ENCODE measurements around the gene UBE2J2. TPM values are rescaled to one million over a fixed set of nuclear protein-coding genes. Genes with fewer than 3 reads are reported as not detected.
"Not testable (repeated sequence)": the region's sequence is repeated elsewhere in the genome, so short reads cannot be mapped to it uniquely, and the experiment has no call there.

UBE2J2 gene
- total RNA-seq, 1 donor from 2014 or later, result 37.2 TPM

DNA sequence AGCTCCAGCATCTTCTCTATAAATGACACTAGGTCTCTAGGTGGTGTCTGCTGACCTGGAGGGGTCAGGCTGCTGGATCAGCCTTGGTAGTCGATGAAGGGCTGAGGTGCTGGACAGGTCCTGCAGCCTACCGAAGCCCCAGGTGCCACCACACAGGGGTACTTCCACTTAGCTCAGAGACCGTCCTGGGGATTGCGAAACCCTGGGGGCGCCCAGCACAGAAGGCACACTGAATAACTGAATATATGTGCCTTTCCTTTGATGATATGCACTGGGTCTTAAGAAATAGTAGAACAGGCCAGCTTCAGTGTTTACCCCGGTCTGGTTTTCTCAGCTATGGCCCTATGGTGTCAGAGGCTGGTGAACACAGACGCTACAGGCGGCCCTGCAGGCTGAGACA, 10.9 kb downstream of the UBE2J2 start:
- no peak for DNase-seq (ENCODE audit: low spot score)
- intact Hi-C loops (cut with DNase I), result no loop called here

DNA sequence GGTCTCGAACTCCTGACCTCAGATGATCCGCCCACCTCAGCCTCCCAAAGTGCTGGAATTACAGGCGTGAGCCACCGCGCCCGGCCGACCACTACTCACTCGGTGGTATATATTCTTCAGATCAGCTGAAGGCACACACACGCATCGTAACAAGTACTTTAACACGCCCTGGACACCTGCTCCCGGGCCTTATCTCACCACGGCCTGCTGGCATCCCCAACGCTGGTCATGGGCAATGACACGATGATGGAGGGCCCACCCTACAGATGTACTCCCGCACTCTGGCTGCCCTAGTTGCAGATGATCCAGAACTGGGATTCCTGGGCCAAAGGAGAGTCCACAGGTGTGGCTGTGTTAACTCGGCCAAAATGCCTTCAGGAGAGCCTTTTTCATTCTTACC, 11.6 kb downstream of the UBE2J2 start:
- no peak for DNase-seq (ENCODE audit: low spot score)

DNA sequence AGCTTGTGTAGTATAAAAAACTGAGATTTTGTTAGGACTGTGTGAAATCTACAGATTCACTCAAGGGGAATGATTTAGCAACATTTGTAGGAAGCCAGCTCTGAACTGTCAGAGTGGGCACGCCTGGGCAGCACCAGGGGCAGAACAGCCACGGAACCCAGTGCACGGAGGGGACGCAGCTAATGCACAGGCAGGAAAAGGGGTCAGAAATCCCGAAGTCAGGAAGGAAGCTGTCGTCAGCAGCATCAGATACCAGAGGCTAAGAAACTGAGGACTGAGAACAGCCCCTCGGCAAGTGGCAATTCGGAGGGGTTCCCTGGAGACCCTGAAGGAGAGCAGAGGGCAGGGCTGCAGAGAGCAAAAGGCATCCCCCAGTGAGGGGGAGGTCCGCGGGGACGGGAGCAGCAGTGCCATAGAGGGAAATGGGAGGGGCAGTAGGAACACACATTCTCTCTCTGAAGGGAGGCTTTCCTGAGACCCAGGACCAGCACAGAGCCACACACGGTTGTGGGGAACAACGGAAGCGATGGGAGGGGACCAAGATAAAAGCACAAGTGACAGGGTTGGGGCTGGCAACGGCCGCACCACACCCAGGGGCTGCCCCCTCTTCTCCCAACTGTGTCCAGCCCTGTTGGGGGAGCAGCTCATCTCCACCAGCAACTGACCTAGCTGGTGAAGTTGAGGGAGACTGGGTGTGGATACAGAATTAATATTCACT, 12.7 kb downstream of the UBE2J2 start:
- intact Hi-C loops (cut with DNase I), result no loop called here
- no peak for DNase-seq (ENCODE audit: low spot score)

More for the DNA sequence above, 11.6 kb downstream of the UBE2J2 start:
- intact Hi-C loops (cut with DNase I), result no loop called here

DNA sequence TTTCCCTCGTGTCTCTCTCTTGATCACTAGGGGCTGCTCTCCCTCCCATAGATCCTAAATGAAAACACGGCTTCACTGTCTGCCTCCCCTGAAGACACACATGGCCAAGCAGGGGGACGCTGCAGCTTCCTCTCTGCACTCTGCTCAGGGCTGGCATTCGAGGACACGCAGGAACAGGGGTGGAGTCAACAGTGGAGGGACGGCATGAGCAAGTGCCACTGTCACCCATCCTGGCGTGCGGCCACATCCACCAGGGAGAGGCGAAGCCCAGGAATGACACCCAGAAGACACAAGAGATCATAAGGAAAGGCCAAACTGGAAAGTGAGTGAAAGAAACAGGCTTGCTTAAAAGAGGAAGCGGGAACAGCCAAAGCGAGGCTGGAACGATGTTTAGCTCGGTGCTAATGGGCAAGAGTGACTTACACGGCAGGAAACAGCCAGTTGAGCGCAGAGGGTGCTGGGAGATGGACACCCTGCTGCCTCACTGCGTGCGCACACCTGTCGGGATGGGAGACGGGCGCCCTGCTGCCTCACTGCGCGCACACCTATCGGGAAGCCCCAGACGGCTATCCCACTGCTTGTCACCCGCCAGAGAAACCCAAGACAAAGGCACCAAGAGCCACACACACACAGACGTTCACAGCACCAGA, 13.6 kb downstream of the UBE2J2 start:
- intact Hi-C loops (cut with DNase I), result no loop called here
- no peak for DNase-seq (ENCODE audit: low spot score)

DNA sequence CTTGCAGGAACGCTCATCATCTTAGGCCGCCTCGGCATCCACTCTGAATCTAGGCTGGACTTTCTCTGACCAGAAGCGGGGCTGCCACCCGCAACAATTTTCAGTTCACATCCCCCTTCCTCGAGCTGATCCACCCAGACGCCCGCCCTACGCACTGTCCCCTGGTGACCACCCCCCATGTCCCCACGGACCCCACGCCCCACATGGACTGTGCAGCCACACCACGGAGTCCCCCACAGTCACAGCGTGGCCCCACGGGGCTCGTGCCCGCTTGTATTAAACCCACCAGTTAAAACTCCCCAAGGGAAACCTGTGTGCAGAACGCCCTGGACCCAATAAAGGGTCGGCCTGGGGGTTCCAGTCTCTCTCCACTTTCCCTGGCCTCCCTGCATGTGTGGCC, 14.1 kb downstream of the UBE2J2 start:
- intact Hi-C loops (cut with DNase I), result no loop called here
- DNase-seq (ENCODE audit: low spot score), result no peak

DNA sequence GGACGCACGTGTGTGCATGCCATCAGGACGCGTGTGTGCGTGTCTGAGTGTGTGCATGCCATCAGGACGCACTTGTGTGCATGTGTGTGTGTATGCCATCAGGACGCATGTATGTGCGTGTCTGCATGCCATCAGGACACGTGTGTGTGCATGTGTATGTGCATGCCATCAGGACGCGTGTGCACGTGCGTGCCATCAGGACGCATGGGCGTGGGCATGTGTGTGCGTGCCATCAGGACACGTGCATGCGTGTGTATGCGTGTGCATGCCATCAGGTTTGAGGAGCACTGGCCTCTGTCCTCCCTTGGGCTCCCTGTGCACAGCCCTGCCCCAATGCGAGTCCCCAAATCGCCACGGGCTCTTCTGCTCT, 14.6 kb downstream of the UBE2J2 start:
- intact Hi-C loops (cut with DNase I), result no loop called here
- no peak for DNase-seq (ENCODE audit: low spot score)

DNA sequence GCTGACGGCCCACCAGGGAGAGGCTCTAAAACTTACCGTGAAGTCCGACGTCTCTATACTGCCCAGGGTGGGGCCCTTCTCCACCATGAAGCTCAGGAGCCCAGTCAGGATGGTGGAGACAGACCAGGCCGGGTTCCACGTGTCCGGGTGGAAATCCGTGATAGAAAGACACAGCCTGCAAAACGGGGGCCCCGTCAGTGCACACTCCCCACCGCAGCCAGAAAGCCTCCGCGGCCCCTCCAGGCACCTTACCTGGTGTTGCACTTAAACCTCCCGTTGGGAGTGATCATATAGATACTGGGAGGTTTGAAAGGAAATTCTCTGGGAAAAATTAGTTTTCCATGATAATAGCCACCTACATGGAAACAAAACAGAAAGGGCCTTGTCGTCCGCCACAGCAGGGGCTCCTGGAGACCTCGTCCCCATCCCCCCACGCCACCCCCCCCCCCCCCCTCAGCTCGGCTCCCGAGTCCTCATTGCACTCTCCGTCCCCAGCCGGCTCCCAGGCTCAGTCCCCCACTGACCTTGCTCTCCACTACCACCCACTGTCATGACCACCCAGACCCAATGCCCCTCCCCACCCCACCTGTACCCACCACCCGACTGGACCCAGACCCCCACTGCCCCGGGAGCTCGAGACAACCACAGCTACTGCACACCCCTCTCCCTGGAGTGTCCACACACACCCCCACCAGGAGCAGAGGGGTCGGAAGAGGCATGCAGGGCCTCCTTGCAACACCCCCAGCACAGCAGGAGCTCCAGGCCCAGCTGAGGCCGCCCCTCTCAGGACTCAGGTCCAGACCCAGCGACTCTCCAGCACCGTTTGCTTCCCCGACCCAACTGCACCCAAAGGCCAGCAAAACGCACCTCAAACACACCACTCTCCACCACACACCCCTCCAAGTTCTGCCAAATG, 16.4 kb downstream of the UBE2J2 start:
- intact Hi-C loops (cut with DNase I), result no loop called here
- DNase-seq (ENCODE audit: low spot score), result no peak

DNA sequence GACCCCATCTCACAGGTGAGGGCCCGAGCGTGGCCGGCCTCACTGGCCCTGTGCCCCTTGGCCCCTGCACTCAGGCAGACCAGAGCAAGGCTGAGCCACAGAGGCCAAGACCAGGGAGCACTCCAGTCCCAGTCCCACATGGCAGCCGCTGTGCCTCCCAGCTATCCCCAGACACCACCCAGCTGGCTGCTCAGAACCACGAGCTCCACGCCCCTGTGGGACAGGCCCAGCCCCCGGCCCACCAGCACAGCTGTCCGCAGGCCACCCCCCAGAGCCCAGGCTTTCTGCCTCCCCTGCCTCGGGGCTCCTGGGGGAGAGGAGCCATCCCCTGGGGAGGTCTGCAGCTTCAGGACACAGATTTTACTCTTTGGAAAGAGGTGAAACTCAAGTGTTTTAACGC, 18.0 kb downstream of the UBE2J2 start:
- DNase-seq (ENCODE audit: low spot score), result no peak
- intact Hi-C loops (cut with DNase I), result no loop called here

DNA sequence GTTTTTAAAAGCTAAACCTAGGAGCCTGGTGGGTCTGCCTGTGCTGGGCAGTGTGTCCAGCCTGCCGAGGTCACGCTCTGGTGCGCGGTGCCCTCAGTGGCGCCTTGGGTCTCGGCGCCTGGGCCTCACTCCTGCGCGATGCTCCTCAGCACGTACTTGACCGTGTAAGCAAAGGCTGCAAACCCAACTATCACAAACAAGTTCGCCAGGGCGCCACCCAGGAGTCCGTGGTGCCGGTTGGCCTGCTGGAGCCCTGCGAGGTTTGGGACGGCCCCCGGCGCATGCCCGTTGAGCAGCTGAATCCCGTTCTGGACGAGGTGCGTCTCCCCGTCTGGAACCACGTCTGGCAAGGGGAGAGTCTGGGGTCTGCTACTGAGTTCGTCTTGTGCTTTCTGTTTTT, 18.6 kb downstream of the UBE2J2 start:
- intact Hi-C loops (cut with DNase I), result no loop called here
- DNase-seq (ENCODE audit: low spot score), result no peak

DNA sequence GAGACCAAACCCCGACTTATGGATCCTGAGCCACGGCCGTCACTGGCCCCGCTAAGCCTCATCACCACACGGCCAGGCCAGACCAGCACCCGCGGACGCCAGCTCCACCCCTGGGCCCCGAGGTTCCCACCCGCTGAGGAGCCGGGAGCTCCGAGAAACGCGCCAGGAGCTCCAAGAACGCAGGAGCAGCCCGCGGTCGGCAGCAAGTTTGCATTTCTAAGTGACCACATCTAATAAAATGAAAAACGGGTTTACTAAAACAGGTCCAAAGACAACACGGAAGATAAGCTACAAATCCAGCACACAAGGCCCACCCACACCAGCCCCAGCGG, 19.0 kb downstream of the UBE2J2 start:
- no peak for DNase-seq (ENCODE audit: low spot score)
- intact Hi-C loops (cut with DNase I), result no loop called here

DNA sequence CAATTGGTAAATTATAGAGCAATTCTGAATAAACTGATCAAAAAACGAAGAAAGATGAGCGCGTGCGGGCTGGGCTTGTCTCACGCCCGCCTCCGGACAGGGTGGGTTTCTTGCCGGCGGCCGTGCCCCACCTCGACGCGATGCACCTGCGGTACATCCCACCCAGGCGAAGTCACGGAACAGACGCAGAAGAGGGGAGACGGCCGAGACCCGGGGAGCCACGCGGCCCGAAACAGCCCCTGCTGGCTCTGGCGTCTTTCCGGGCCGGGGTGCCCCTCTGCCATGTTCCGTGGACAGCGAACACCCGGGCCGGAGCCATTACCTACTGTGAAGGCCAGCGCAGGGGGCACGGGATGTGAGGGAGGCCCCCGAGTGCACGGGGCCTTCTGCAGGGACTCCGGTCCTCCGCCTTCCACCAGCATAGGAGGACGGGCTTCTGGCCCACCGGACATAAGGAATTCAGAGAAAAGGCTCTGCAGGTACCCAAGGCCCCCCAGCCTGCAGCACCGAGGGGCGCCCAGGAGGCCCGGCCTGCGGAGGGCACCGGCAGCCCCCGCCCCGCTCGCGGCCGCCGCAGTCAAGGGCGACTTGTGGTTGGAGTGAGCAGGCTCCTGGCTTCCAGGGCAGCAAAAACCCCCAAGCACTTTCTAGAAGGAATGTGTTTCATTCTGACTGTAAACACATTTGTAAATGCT, 19.5 kb downstream of the UBE2J2 start:
- no peak for DNase-seq (ENCODE audit: low spot score)
- intact Hi-C loops (cut with DNase I), result no loop called here

DNA sequence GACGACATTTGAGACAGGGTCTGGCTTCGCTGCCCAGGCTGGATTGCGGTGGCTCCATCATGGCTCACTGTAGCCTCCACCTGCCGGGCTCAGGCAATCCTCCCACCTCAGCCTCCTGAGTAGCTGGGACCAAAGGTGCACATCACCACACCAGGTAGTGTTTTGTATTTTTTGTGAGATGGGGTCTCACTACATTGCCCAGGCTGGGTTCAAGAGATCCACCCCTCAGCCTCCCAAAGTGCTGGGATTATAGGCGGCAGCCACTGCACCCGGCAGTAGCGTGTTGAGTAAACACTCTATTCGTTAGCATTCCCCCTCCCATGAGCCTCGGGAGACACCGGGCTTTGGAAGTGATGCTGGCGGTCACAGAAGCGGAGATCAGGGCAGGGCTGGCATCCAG, 20.3 kb downstream of the UBE2J2 start:
- intact Hi-C loops (cut with DNase I), result no loop called here
- DNase-seq (ENCODE audit: low spot score), result no peak

DNA sequence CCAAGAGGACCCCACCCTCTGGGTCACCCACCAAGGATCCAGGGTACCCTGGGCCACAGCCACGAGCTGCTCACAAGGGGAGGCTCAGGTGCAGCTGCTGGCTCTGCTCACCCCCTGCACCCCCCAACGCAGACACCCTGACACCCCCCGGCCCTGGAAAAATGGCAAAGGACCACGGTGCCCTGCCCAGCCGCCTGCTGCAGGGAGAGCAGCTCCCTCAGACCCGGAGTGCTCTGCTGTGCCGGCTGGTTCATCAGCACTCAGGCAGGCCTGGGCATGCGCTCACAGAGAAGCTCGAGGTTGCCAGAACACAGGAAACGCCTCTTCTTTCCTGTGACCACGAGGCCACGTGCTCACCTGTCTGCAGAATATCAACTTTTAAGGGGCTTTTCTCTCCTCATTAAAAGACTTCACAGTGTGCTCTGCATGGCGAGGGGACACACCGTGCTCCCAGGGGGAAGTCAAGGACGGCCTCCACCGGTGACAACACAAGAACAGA, 22.8 kb downstream of the UBE2J2 start:
- DNase-seq (ENCODE audit: low spot score), result no peak
- intact Hi-C loops (cut with DNase I), result loop anchor here (2.0 kb wide), 1 partner anchor 128 kb away; no protein-coding TSS in a partner anchor

DNA sequence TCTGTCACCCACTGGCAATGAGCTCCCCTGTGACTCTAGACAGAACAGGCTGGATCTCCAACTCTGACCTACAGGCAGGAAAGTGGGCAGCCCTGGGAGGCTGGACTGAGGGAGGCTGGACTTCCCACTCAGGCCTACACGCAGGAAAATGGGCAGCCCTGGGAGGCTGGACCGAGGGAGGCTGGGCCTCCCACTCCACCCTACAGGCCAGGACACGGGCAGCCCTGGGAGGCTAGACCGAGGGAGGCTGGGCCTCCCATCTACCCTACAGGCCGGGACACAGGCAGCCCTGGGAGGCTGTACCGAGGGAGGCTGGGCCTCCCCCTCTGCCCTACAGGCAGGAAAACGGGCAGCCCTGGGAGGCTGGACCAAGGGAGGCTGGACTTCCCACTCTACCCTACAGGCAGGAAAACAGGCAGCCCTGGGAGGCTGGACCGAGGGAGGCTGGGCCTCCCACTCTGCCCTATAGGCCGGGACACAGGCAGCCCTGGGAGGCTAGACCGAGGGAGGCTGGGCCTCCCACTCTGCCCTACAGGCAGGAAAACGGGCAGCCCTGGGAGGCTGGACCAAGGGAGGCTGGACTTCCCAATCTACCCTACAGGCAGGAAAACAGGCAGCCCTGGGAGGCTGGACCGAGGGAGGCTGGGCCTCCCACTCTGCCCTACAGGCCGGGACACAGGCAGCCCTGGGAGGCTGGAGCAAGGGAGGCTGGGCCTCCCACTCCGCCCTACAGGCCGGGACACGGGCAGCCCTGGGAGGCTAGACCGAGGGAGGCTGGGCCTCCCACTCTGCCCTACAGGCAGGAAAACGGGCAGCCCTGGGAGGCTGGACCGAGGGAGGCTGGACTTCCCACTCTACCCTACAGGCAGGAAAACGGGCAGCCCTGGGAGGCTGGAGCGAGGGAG, 25.4 kb downstream of the UBE2J2 start:
- intact Hi-C loops (cut with DNase I); DNase-seq (ENCODE audit: low spot score): not testable (repeated sequence)

DNA sequence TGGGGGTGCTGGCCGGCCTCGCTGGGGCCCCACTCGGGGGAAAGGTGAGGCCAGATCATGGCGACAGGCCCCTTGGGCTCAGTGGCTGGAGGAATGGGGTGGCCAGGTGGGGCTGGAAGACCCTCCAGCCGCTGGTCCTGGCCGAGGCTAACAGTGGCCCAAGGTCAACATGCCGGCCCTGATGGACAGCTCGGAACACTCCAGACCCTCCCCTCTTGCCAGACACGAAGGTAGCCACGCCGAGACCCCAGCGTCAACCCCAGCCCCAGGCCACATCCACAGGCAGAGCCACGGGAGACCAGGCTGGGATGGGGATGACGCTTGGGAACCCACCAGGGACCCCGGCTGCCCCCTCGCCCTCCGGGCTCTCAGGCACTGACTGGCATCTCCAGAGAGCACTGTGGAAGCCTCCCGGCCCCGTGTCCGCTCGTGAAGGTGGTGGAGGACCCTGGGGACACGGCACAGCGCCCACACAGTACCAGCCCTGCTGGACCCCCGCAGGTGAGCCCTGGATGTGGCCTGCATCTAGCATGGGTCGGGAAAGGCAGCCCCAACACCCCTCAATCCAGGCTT, 26.2 kb downstream of the UBE2J2 start:
- intact Hi-C loops (cut with DNase I), result no loop called here
- DNase-seq (ENCODE audit: low spot score), result no peak

DNA sequence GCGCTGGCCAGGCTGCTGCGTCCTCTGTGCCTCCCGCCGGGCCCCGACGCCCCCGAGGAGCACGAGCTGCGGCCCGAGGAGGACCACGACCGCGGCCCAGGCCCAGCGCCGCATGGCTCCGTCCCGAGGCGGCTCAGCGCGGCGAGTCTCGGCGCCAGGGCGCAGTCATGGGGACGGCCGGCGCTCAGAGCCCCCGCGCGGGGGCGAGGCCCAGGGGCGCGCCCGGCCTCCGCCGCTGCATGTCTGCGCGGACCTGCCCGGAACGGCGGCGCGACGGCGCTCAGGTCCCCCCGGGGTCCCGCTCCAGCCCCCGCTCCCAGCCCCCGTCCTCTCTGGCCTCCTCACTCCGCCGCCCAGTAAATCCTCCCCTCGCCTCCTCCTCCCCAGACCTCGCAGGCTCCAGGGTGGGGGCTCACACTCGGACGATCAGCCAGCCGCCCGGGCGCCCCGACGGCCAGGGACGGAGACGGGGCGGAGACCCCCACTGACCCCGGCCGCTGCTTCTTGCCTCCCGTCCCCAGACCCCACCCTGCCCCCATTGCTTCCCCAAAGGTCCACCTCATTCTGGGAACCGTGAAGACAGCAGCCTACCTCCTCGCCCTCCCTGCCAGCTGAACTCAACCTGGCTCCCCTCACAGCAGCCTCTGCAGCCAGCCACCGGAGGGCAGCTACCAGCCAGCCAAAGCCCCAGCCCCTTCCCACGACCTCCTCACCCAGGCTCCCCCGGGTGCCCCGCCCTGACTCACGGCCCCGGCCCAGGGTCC, 26.9 kb downstream of the UBE2J2 start, which contains the start of gene C1QTNF12:
Gene C1QTNF12, minus strand, starts transcription at position 146 of the 764 bp plus-strand sequence. Its CDS starts 32 bp downstream, at position 114.
- no peak for DNase-seq (ENCODE audit: low spot score)
- intact Hi-C loops (cut with DNase I), result no loop called here

DNA sequence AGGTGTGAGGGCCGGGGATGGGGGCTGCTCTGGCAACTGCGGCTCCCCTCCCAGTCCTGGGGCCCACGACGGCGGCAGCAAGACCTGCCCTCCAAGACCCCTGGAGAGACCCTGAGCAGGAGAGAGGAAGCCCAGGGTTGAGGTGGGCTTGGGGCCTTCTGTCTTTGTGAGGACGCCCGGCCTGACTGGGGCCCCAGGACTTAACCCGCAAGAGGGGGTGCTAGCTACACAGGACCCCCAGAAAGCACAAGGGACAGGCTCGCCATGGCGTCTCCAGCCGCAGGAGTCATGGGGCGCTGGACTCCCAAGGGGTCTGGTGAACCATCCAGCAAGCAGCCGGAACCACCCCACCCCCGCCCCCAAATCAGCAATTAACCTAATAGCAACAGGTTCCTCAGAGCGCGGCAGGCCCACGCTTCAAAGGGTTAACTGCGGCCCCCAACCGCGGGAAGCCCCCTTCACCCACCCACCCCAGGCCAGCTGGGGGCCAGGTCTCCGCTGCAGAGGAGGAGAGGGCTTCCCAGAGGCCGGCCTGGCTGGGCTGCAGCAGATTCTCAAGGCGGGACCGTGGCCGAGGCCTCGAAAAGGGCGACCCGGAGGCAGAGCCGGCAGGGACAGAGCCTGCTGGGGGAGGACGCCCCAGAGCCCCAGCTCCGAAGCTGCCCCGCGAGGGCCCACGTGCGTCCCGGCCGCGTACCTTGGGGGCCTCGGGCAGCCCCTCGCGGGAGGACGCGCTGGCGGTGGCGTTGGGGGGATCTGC, 27.7 kb downstream of the UBE2J2 start:
- no peak for DNase-seq (ENCODE audit: low spot score)
- intact Hi-C loops (cut with DNase I), result no loop called here
